GM21423 (cell line): Measurements from ENCODE around the gene MED12.

Experiments
- ATAC-seq: cut with Tn5 transposase; IDR thresholded peaks from one replicate; pipeline ENCODE4 v1.9.1; 2021; ENCODE audit warnings: mild to moderate bottlenecking, moderate library complexity; ENCODE audit not compliant: unreplicated experiment

The MED12 gene

GRCh38 chrX:71107245-71107644 lies 11.2 kb upstream of the MED12 start:
- no peak for ATAC-seq

GRCh38 chrX:71107762-71108360 lies 10.5 kb upstream of the MED12 start:
- no peak for ATAC-seq

GRCh38 chrX:71109051-71109450 lies 9.3 kb upstream of the MED12 start:
- ATAC-seq, result no peak

- ATAC-seq, result peak; percentile 92
Measured at GRCh38 chrX:71111141-71111843, 7.1 kb upstream of the MED12 start, which contains the start of gene IL2RG. TSS of gene IL2RG (minus strand) at chrX:71111577. CDS start at chrX:71111539, 38 bp downstream.

- ATAC-seq, result peak; percentile 18
Measured at GRCh38 chrX:71111921-71112431, 6.4 kb upstream of the MED12 start.

GRCh38 chrX:71117358-71117757 lies 1.0 kb upstream of the MED12 start:
- no peak for ATAC-seq

- no peak for ATAC-seq
Measured at GRCh38 chrX:71118985-71119535, 664 bp downstream of the MED12 start.

- no peak for ATAC-seq
Measured at GRCh38 chrX:71128166-71128833, 9.9 kb downstream of the MED12 start.

- peak; percentile 51 for ATAC-seq
Measured at GRCh38 chrX:71128915-71129765, 10.7 kb downstream of the MED12 start.

- no peak for ATAC-seq
Measured at GRCh38 chrX:71131510-71131909, 13.1 kb downstream of the MED12 start.

- ATAC-seq, result no peak
Measured at GRCh38 chrX:71140440-71140839, 22.0 kb downstream of the MED12 start.

- ATAC-seq, result no peak
Measured at GRCh38 chrX:71143508-71143907, 25.1 kb downstream of the MED12 start.

GRCh38 chrX:71144651-71145050 lies 26.3 kb downstream of the MED12 start, which contains the start of gene NLGN3:
TSS of gene NLGN3 (plus strand) at chrX:71144841. CDS start at chrX:71147750, 2,909 bp downstream.
- no peak for ATAC-seq

GRCh38 chrX:71147496-71148277 lies 29.3 kb downstream of the MED12 start:
- no peak for ATAC-seq

- ATAC-seq, result no peak
Measured at GRCh38 chrX:71148278-71148663, 29.9 kb downstream of the MED12 start.

- ATAC-seq, result no peak
Measured at GRCh38 chrX:71151366-71151765, 33.0 kb downstream of the MED12 start.

- ATAC-seq, result no peak
Measured at GRCh38 chrX:71154196-71154595, 35.8 kb downstream of the MED12 start.

- no peak for ATAC-seq
Measured at GRCh38 chrX:71154641-71155040, 36.2 kb downstream of the MED12 start.

GRCh38 chrX:71158603-71159002 lies 40.2 kb downstream of the MED12 start:
- ATAC-seq, result no peak

- ATAC-seq, result no peak
Measured at GRCh38 chrX:71159335-71159734, 40.9 kb downstream of the MED12 start.
